NCI-H1436 treated with DMSO at 0.1 percent for 48 hours (cell line): ENCODE measurements around the gene FNDC3B.

ENCODE experiments used
- DNase-seq: peaks from one replicate; lab custom pipeline; 2025; lab: John Stamatoyannopoulos, UW

The FNDC3B gene

GRCh38 chr3:172310428-172310760 is 271.0 kb downstream of the FNDC3B start:
- DNase-seq: no peak

GRCh38 chr3:172311217-172311616 is 271.8 kb downstream of the FNDC3B start:
- DNase-seq: no peak

- DNase-seq: no peak
Observed at GRCh38 chr3:172312001-172312400, 272.6 kb downstream of the FNDC3B start.

GRCh38 chr3:172312711-172313110 is 273.3 kb downstream of the FNDC3B start:
- no peak for DNase-seq

GRCh38 chr3:172313671-172314070 is 274.3 kb downstream of the FNDC3B start:
- no peak for DNase-seq

GRCh38 chr3:172314591-172315160 is 275.3 kb downstream of the FNDC3B start:
- DNase-seq: no peak

- no peak for DNase-seq
Observed at GRCh38 chr3:172315401-172316091, 276.2 kb downstream of the FNDC3B start.

GRCh38 chr3:172316758-172317157 is 277.4 kb downstream of the FNDC3B start:
- no peak for DNase-seq

GRCh38 chr3:172317481-172317880 is 278.1 kb downstream of the FNDC3B start:
- DNase-seq: no peak

GRCh38 chr3:172317984-172318383 is 278.6 kb downstream of the FNDC3B start:
- no peak for DNase-seq

GRCh38 chr3:172319595-172319994 is 280.2 kb downstream of the FNDC3B start:
- no peak for DNase-seq

- DNase-seq: no peak
Observed at GRCh38 chr3:172320468-172320867, 281.1 kb downstream of the FNDC3B start.

GRCh38 chr3:172321035-172321434 is 281.7 kb downstream of the FNDC3B start:
- no peak for DNase-seq

GRCh38 chr3:172323894-172324610 is 284.7 kb downstream of the FNDC3B start:
- no peak for DNase-seq

- no peak for DNase-seq
Observed at GRCh38 chr3:172324611-172325203, 285.3 kb downstream of the FNDC3B start.

GRCh38 chr3:172325461-172325860 is 286.1 kb downstream of the FNDC3B start:
- no peak for DNase-seq

- DNase-seq: no peak
Observed at GRCh38 chr3:172326993-172327392, 287.6 kb downstream of the FNDC3B start.

GRCh38 chr3:172328282-172328681 is 288.9 kb downstream of the FNDC3B start:
- DNase-seq: no peak

GRCh38 chr3:172329070-172329469 is 289.7 kb downstream of the FNDC3B start:
- DNase-seq: no peak

- DNase-seq: no peak
Observed at GRCh38 chr3:172330413-172330812, 291.0 kb downstream of the FNDC3B start.

- DNase-seq: peak; percentile 19
Observed at GRCh38 chr3:172332256-172333041, 293.1 kb downstream of the FNDC3B start.

- DNase-seq: no peak
Observed at GRCh38 chr3:172333042-172333377, 293.6 kb downstream of the FNDC3B start.
